Cardiac septum (tissue), 1 donor: ENCODE measurements around the gene SLC39A11. TPM values are rescaled to one million over a fixed set of nuclear protein-coding genes. Genes with fewer than 3 reads are reported as not detected.

Source experiments
- DNase-seq: peaks from one replicate; pipeline ENCODE4 v3.0.0-alpha.2; 2020; ENCODE audit warnings: low spot score
- intact Hi-C: fragments of 100-400 bp; cut with DNase I; formaldehyde crosslinking; loops from one replicate; pipeline ENCODE4 v1.14.0; 2022
- total RNA-seq: library from RNA; stranded (reverse); fragmentation: NEBNext Ultra II Directional; extraction: Animal tissue kit (Norgen Biotek cat#: 25700); gene quantifications from one replicate; pipeline ENCODE4 v1.2.1, GENCODE V29; 2021
- donor health status: DM: no; HTN: no; CAD: no.

Gene SLC39A11
- total RNA-seq, 1 donor from 2014 or later: 7.2 TPM

DNA sequence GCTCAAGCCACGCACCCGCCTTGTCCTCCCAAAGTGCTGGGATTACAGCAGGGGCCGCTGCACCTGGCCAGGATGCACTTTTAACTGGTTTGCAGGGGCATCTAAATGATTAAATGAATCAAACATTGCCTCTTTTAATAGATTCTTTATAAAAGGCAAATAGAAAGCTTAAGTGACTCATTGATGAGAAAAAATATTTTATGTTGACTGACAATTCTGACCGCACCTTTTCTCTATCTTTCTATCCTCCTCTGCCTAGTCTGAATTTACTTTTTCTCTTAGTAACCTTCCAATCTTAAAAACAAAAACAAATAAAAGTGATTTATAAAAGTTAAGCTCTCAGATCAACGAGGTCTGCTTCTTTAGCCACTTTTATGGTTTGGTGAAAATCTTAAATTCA lies 35.3 kb downstream of the SLC39A11 start:
- DNase-seq: no peak
- intact Hi-C loops: no loop called here

DNA sequence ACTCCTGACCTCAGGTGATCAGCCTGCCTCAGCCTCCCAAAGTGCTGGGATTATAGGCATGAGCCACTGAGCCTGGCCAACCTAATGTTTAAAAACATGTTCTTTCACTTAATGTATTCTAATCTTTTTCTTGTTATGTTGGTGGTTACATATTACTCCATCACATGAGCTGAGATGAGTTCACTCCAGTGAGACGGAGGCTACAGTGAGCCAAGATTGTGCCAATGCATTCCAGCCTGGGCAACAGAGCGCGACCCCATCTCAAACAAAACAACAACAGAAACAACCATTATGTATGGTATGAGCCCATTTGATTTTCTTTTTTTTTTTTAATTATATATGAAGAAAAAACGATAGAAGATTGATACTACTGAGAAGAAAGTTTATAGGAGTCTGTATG lies 39.6 kb downstream of the SLC39A11 start:
- intact Hi-C loops: no loop called here
- DNase-seq: no peak

DNA sequence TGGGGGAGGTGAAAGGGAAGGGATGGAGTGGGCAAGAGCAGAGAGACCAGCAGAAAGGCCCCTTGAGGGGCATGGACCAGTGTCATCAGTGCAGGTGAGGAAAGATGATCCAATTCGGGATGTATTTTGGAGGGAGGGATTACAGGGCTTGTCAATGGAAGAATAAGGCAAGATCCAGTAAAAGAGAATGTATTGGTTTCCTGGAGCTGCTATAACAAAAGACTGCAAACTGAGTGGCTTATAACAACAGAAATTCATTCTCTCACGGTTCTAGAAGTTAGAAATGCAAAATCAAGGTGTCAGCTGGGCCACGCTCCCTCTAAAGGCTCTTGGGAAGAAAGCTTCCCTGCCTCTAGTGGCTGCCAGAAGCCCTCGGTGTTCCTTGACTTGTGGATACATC lies 41.7 kb downstream of the SLC39A11 start:
- intact Hi-C loops: no loop called here
- no peak for DNase-seq

DNA sequence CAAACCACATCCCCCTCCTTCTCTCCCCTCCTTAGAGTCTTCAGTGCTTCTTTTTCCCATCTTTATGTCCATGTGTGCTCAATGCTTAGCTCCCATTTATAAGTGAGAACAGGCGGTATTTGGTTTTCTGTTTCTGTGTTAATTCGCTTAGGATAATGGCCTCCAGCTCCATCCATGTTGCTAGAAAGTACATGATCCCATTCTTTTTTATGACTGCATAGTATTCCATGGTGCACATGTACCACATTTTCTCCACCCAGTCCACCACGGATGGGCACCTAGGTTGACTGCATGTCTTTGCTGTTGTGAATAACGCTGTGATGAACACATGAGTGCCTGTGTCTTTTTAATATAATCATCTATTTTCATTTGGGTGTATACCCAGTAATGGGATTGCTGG lies 44.3 kb downstream of the SLC39A11 start:
- intact Hi-C loops: no loop called here
- no peak for DNase-seq

DNA sequence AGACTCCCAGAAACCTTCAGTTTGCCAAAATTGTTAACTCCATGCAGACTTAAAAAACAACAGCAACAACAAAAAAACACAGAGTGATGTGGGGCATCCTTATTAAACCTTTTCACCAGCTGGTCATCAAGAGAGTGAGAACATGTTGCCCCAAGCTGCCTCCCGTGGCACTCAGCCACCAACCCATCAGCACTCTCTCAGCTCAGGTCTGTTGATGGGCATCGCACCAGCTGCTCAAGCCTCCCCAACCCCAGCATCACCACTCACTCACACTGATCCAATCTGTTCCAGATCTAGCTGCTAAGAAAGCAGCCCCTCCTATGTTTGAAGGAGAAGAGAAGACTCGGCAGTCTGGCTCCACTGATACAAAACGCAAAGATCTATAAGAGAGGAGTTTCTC lies 46.8 kb downstream of the SLC39A11 start:
- intact Hi-C loops: no loop called here
- no peak for DNase-seq

DNA sequence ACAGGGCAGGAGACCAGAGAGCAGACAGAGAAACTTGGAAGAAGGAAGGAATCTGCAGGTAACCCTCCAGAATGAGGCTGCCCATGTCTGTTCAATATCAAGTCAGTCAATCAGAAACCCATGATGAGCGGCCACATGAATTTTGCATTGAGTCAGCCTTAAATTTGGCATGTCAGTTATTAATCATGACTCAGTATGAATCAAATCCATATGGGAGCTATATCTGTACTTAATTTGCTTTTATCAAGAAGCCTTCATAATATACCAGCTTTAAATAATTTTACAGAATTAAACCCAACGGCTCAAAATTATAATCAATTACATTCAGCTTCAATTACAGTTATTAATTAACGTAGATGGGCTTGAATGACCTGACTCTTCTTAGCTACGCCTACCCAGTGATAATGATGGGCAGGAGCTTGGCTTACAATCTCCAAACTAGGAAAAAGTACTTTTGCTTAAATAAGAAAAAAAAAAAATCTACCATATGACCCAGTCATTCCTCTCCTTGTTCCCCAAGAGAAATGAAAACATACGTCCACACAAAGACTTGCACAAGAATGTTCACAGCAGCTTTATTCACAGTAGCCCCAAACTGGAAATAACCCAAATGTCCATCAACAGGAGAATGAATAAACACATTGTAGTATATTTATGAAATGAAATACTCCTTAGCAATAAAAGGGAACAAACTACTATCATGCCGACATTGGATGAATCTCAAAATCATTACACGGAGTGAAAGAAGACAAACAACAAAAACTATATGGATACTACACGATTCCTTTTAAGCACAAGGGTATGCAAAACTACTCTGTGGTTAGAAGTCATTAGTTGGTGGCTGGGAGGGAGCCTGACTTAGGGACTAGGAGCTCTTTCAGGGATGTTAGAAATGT lies 48.6 kb downstream of the SLC39A11 start:
- no peak for DNase-seq
- intact Hi-C loops: no loop called here

DNA sequence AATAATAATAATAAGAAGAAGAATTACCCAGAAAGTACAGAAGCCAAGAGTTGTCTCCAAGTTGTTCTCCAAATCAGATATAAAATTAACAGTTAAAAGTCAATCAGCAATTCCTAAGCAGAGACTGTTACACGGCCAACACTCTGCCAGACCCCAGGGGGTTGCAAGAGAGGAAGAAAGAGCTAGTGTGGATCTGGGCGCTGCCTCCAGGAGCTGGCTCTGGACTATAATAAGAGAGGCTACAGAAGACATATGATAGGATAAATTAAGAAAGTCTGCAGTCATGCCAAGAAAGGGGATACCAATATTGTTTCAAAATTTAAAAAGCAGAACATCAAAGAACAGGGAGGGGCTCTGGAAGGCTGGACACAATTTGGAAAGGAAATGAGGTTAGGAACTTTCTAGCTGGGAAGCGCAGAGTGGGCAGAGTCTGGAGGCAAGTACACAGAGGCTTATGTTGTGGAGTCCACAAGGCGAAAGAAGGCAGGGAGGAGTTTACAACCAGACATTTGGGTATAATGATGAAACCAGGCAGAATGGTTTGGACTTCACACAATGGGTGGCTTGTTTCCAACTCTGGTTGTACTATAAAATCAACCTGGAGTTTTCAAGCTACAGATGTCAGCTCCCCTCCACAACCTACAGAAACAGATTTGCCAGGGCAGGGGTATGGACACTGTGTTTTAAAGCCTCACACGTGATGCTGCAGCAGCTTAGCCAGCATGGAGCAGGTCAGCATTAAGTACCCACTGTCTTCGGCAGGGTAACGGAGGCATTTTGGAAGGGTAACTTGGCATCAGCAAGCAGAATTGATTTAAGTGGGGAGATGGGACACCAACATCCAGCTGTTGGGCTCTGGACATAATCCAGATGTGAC lies 49.4 kb downstream of the SLC39A11 start:
- intact Hi-C loops: no loop called here
- no peak for DNase-seq

DNA sequence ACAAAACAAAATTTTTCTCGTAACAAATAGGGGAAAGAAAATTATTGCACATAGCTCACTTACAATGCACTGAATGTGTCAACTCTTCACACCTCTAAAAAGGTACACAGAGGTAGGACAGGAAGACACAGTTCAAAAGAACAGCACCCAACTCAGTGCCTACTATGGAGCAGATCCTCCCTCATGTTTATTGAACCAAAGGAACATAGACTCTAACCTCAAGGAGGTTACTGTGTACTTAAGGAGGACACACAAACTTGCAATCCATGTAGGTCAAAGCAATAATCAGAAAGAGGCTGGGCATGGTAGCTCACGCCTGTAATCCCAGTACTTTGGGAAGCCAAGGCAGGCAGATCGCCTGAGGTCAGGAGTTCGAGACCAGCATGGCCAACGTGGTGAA lies 50.3 kb downstream of the SLC39A11 start:
- intact Hi-C loops: no loop called here
- DNase-seq: no peak

DNA sequence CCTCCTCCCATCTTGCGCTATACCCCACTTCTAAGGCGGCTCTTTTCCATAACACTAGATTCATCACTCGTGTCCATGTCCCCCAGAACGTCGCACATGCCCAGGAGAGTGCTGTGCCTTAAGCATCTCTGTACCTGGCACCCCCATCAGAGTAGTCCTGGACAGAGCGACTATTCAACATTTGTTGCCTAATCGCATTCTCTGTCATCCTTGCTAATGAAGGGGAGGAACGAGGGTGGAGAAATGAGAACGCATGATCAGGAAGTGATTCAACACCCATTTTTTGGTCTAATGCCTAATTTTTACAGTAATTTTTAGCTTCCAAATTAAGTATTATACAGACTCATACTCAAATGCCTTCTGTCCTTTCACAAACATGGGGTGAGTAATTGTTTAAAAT lies 53.2 kb downstream of the SLC39A11 start:
- no peak for DNase-seq
- intact Hi-C loops: no loop called here

DNA sequence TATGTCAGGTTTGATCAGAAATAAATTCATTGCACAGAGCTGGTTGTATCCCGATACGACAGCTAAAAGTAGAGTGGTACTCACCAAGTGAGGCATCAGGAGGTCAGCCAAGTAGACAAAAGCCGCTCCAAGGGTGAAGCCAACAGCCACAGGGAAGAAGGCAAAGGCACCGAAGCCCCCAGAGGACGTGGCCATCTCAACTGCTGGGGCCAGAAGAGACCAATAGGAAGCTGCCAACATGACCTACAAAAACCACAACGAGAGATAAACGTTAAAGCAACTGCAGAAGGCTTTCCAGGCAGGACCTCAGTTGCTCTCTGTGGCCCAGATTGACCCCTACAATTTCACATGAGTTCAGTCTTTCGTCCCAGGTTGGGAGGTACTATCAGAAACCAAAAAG lies 61.0 kb downstream of the SLC39A11 start:
- DNase-seq: no peak
- intact Hi-C loops: no loop called here

DNA sequence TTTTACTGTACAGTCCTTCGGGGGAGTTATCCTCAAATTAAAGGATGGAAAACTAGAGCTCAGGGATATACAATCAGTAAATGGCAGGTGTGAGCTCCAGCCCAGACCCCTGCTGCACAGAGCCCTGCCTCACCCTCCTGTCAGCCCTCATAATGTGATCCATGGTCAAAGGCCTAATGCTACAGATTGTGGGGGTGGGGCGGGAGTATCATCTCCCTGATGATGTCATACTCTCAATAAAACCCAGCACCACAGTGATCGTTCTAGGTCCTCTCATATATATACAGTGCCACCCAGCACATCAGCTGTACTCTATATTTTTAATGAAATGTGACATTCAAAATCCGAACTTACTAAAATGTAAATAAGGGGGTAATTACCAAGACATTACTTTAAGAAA lies 61.5 kb downstream of the SLC39A11 start:
- no peak for DNase-seq
- intact Hi-C loops: no loop called here

DNA sequence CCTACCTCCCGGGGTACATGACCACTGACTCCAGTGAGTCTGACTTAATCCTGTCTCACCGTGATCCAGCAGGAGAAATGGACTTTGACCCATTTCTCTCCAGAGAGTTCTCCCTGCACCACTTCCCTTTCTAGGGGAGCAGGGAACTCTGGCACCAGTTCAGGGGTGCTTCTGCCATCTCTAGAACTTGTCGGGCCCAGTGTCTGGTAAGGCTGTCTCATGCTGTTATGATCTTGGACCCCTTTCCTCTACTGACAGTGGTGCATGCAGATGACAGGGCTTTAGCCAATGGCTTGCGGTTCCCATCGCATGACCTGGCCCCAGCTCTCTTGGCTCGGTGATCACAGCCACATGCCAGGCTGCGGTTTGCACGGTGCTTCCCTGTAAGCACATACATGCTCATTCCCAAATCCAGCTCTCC lies 62.0 kb downstream of the SLC39A11 start:
- intact Hi-C loops: no loop called here

DNA sequence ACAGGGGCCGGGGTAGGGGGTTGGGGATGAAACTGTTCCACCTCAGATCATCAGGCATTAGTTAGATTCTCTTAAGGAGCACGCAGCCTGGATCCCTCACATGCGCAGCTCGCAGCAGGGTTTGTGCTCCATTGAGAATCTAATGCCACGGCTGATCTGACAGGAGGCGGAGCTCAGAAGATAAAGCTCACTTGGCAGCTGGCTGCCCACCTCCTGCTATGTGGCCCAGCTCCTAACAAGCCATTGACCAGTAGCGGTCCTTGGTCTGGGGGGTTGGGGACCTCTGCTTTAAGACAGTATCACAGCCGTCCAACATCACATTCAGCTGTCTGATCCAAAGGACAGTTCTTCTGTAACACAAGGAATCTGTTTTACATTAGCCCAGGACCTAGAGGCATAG lies 62.5 kb downstream of the SLC39A11 start:
- intact Hi-C loops: no loop called here
- DNase-seq: no peak

More for the DNA sequence above, 62.0 kb downstream of the SLC39A11 start:
- no peak for DNase-seq

DNA sequence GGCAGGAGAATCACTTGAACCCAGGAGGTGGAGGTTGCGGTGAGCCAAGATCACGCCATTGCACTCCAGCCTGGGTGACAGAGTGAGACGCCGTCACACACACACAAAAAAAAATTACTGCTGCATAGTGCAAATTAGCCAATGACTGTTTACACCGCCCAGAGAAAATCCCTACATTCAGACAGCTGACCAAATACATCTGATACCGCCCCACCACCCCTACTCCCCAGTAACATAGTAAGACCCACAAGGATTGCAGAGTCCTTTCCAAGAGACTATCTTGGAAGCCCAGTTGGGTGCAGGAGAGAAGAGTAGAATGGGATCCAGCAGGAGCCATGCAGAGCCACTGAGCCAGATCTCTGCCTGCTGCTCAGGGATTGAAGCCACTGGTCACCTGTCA lies 63.5 kb downstream of the SLC39A11 start:
- intact Hi-C loops: no loop called here
- DNase-seq: no peak

DNA sequence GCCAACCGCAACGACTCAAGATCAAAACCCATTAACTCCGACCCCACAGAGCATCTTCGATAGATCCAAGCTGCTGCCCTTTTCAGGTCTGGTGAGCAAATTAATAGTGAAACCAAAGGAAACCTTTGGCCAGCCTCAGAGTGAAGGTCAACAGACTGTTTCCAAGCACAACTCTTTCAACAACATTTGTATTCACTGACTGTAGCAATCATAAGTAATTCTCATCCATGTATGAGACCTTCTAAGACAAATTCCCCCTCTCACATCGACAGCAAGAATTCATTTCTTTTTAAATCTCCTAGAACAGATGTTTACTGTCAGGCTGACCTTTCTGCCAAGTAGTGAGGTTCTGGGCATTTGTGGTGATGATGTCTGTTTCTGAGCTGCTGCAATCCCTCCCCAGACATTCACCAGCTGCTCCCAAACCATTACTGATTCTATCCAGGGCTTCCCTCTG lies 64.2 kb downstream of the SLC39A11 start:
- intact Hi-C loops: no loop called here
- no peak for DNase-seq

DNA sequence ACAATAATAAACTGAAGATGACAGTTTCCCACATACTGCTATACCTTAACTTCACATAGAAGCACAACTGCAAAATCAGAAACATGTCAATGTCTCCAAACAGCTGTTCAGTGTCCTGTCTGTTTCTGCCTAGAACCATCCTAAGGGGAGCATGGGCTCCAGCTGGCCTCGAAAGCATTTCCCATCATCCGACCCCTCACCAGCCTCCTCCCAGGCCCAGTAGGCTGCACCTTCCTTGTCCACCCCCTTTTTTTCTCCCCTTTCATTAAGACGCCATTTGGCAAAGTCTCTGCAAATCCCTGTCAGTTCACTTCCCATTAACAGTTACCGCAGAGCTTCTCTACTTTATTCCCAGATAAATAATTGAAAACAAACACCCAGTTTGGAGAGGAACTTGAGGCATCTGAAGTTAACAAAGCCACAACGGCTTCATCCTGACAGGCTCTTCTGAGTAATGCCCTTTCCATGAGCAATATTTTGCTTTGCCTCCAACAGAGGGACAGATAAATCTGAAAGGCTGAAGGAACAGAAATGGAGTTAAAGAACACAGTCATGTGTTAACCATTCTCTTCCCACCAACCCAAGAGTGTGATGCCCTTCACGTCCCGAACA lies 65.3 kb downstream of the SLC39A11 start:
- no peak for DNase-seq
- intact Hi-C loops: no loop called here

DNA sequence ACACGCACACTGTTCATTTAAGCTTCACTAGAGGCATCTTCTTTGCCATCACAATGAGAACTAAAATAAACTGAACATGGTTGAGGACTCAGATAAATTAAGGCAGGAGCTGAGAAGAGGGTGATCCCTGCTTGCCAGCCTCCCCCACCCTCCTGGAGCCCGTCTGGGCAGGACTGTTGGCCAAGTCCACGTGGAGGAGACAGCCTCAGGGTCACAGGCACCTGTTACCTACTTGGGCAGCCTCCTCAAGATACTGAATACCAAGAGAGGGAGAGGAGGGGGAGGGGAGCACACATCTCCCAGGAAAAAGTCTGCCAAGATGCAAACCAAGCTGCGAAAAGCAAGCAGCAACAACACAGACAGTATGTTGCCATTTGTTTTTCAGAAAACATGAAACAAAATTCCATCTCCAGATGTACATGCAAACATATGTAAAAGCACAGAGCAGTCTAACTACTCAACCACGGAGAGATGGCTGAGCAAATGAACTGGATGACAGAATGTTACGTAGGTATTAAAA lies 67.4 kb downstream of the SLC39A11 start:
- no peak for DNase-seq
- intact Hi-C loops: no loop called here

DNA sequence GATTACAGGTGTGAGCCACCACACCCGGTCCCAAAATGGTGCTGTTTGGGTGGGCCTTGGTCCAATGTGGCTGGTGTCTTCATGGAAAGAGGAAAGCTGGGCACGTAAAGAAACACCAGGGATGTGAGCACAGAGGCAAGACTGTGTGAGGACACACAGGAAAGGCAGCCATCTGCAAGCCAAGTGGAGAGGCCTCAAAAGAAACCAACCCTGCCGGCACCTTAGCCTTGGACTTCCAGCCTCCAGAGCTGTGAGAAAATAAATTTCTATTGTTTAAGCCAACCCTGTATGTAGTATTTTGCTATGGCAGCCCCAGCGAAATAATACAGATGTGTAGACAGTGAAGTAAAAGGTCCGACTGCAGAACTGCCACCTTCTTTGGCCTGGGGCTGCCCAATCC lies 68.7 kb downstream of the SLC39A11 start:
- intact Hi-C loops: no loop called here
- DNase-seq: no peak

DNA sequence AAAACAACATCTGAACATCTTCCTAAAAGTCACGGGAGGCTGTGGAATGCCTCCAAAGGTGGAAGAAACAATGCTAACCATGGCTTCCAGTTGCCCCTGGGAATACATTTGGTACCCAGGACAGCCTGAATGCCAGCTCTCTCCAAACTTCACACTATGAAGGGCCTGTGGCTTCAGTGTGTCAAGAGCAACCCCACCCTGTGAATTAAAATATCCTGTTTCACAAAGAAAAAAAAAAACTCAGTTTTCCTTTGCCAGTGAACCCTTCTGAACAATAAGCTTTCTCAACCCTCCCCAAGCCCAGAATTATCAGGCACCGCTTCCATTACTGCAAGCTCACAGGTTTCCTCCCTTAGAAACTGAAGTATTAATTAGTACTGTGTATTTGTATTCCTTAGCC lies 69.8 kb downstream of the SLC39A11 start:
- intact Hi-C loops: no loop called here
- no peak for DNase-seq

DNA sequence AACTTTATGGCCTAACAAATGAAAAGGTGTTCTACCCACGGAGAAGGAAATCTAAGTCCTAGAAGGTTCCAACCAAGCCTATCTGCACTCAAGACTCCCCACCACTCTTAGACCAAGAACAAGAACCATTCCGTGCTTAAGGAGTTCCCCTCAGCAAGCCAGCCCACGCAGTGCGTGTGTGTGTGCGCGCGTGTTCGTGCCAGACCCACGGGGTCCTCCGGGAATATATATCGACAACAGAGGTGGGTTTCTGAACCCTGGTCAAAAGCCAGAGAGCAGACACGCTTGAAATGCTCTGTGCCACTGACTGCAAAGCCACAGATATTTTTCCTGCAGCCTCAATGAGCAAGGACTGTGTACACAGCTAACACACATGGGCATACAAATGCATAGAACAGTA lies 70.7 kb downstream of the SLC39A11 start:
- intact Hi-C loops: no loop called here
- DNase-seq: no peak
